IPS DF 4.7 (cell line): ENCODE measurements around the gene KCNK13.
"Not testable (repeated sequence)": the region's sequence is repeated elsewhere in the genome, so short reads cannot be mapped to it uniquely, and the experiment has no call there.

Experiments used
- DNase-seq: peaks from one replicate; pipeline ENCODE4 v3.0.0-alpha.2; 2013; ENCODE audit warnings: low spot score; ENCODE audit errors: extremely low read depth

KCNK13 gene

DNA sequence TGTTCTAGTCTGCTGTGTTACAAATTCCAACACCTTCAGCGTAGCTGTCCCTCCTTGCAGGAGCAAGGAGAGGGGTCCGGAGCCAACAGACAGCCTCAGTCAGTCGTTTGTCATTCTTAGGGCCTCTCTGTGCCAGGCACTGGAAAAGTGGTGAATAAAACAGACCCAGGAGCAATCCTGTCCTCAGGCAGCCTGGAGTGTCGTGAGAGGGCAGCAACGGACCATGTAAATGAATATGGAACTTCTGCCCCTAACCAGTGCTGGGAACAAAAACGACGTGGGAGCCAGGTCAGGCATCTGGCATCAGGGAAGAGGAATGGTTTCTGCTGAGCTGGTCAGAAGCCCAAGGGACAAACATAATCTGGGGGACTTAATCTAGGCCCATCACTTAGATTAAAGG is 129.8 kb downstream of the KCNK13 start:
- no peak for DNase-seq

- peak; percentile 11 for DNase-seq
Observed at GRCh38 chr14:90193925-90194324, 132.1 kb downstream of the KCNK13 start.

DNA sequence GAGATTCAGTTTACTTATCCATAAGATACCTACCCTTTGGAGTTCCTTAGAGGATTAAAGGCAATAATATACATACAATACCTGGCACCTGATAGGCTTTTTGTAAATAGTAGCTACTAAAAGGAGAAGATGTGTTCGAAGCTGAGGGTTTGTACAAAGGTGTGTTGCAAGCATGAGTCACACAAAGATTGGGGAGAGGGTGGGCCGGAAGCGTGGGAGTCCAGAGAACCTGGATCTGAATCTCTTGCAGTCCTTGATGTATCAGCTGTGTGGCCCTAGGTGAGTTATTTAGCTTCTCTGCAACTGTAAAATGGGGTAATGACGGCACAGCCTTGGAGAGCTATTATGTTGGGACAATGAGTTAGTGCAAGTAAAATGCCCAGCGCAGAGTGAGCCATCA is 132.9 kb downstream of the KCNK13 start:
- DNase-seq, result no peak

GRCh38 chr14:90198541-90199060 is 136.8 kb downstream of the KCNK13 start:
- DNase-seq, result no peak

GRCh38 chr14:90200546-90200945 is 138.8 kb downstream of the KCNK13 start:
- not testable (repeated sequence) for DNase-seq

DNA sequence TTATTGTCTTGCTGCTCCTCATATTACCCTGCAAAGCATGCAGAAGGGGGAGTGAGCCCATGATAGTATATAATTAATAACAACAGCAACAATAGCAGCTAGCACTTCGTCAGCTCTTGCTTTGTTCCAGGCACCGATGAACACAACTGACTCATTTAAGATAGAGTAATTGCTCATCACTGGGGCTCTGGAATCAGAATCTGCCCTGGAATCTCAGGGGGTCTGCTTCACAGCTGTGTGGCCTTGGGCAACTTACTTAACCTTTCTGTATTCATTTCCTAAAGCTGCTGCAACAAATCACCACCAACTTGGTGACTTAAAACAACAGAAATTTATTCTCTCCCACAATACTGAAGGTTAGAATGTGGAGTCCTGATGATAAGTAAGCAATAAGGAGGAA is 139.6 kb downstream of the KCNK13 start:
- DNase-seq, result no peak

DNA sequence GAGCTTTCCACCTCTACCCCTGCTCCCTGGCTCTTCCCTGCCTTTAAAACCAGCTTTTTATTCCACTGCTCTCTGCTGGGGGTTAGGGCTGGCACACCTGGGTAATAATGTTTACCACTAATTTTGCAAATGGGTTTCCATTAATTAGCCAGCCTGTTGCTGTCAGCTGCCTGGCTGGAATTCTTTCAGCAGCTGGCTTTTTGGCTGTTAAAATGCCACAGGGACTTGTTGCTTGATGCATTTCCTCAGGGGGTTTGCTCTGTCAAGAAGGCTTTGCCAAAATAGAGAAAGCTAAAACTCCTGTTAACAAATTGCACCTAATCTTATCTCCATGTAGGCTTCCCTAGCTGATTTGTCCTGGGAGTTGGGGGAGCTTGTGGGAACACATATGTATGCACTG is 142.7 kb downstream of the KCNK13 start:
- no peak for DNase-seq

- DNase-seq, result no peak
Observed at GRCh38 chr14:90213099-90213748, 151.4 kb downstream of the KCNK13 start.

DNA sequence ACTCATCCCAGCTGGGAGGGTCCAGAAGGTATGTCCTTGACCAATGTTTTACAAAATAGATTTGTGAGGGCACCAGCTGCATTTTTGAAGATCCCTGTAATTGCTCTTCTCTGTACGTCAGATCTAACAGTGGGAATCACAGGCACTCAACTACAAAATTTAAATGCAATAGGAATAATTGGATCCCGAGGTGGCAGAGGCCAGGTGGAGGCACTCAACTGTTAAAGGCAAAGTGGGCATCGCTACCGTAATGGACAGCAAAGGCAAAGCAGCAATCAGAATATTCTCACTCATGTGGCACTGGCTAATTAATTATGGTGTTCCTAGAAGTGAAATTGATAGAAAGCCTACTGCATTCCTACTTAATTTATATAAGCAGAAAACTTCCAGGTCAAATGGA is 166.7 kb downstream of the KCNK13 start:
- no peak for DNase-seq

DNA sequence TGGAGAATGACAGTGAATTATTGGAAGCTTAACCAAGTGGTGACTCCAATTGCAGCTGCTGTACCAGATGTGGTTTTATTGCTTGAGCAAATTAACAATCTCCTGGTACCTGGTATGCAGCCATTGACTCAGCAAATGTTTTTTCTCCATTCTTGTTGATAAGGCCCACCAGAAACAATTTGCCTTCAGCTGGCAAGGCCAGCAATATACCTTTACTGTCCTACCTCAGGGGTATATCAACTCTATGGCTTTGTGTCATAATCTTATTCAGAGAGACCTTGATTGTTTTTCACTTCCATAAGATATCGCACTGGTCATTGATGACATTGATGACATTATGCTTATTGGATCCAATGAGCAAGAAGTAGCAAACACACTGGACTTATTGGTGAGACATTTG is 168.1 kb downstream of the KCNK13 start:
- DNase-seq, result not testable (repeated sequence)
